Pancreas (tissue), 10 donors: Measurements from ENCODE around the gene GH2. TPM values are rescaled to one million over a fixed set of nuclear protein-coding genes. Genes with fewer than 3 reads are reported as not detected.

Experiments used
- ATAC-seq, 4 donors: fragments of 200-7000 bp; cut with Tn5 transposase; one replicate each; pipeline versions ENCODE4 v1.8.0 to v1.9.1; 2020; ENCODE audit warnings: mild to moderate bottlenecking in 4 of 4, moderate library complexity in 4 of 4
- DNase-seq, 6 donors: peaks; one replicate each; pipeline ENCODE4 v3.0.0-alpha.2; 2020
- FAIRE-seq: peaks from 2 replicates; lab custom pipeline; 2012; peaks lifted over from hg19 to GRCh38; lab: Jason Lieb, UNC
- H3K27ac ChIP-seq, 4 donors: fragments of 200-600 bp; sonication (generic); 1 replicate in 3 of 4; 2 replicates in 1 of 4; pipeline versions ENCODE4 v1.5.0 to v1.8.0; 2020
- H3K27me3 ChIP-seq, 4 donors: fragments of 200-600 bp; one replicate each; pipeline ENCODE4 v1.8.0; 2021
- H3K36me3 ChIP-seq, 3 donors: fragments of 200-600 bp; sonication (generic) in 1 of 3; one replicate each; pipeline versions ENCODE4 v1.5.0 to v1.8.0; 2020 to 2021
- H3K4me1 ChIP-seq, 3 donors: fragments of 200-600 bp; one replicate each; pipeline ENCODE4 v1.8.0; 2021
- H3K4me3 ChIP-seq, 4 donors: fragments of 200-600 bp; sonication (generic) in 2 of 4; one replicate each; pipeline versions ENCODE4 v1.5.0 to v1.8.0; 2020 to 2021
- H3K9me3 ChIP-seq, 4 donors: fragments of 200-600 bp; one replicate each; pipeline ENCODE4 v1.8.0; 2021
- CTCF ChIP-seq, 4 donors: fragments of 200-600 bp; sonication (generic) in 3 of 4; IDR thresholded peaks; one replicate each; pipeline versions ENCODE4 v1.5.0 to v1.8.0; 2021; ENCODE audit warnings: antibody characterized with exemption in 4 of 4
- WGBS, 2 donors: extraction: QIAGEN DNeasy Blood & Tissue Kit; methylation state at CpG; one replicate each; pipeline ENCODE4 v1.1.7; 2013; 5-methylcytosine and 5-hydroxymethylcytosine counted together
- intact Hi-C, 3 donors: fragments of 100-400 bp; cut with DNase I; formaldehyde crosslinking; loops; one replicate each; pipeline versions ENCODE4 v1.11.1 to v1.14.2; 2022
- polyA plus RNA-seq, 2 donors: library from polyadenylated mRNA; stranded (reverse); fragments of 200-250 nt; gene quantifications; one replicate each; pipeline ENCODE4 v1.2.3, GENCODE V29; 2013
- total RNA-seq, 6 donors: library from RNA; stranded (reverse); fragmentation: NEBNext Ultra II Directional in 4 of 6; extraction: Animal tissue kit (Norgen Biotek cat#: 25700) in 4 of 6; gene quantifications; one replicate each; pipeline versions ENCODE4 v1.2.1 to v1.2.4, GENCODE V29; 2021 to 2023
- donor health status: healthy with polysubstance abuse.
- donor health status: DM: no; HTN: no; CAD: no; lungs with moderate emphysema.
- donor health status: DM: no; HTN: no; CAD: no.
- donor health status: control.
- donor health status: control.
- donor health status: Bipolar disorder and iron deficiency.
- donor health status: DM: yes; HTN: yes; CAD: no.
- donor health status: DM: no; HTN: no; CAD: no.
- donor health status: DM: no; HTN: no; CAD: no.
- donor health status: DM: yes; HTN: yes; CAD: no.

The GH2 gene
- total and polyA plus RNA-seq, 8 donors, result not detected

- FAIRE-seq (no peak), ATAC-seq (no peak), DNase-seq (no peak)
- Histone ChIP-seq H3K4me3 (no peak overlapping the region), H3K36me3 (peaks cover 0 to 59% (median 49%) of the 10 kb centered on the region in 3 donors), H3K9me3 (no peaks in the 10 kb centered on the region), H3K27ac (no peak overlapping the region), H3K27me3 (no peaks in the 10 kb centered on the region), H3K4me1 (peaks cover 27 to 29% (median 29%) of the 10 kb centered on the region in 3 donors)
- TF ChIP-seq CTCF (IDR thresholded peaks at IDR 0.05), result no peak
- intact Hi-C loops, result no loop called here
- 86 to 88% methylated on average over 9 of the region's 9 CpGs for WGBS, 2 donors
Observed at GRCh38 chr17:63835167-63835720, 46.5 kb downstream of the GH2 start.

GRCh38 chr17:63834431-63835166 is 47.1 kb downstream of the GH2 start:
- no peak overlapping the region for H3K27ac ChIP-seq

GRCh38 chr17:63833741-63834373 is 47.9 kb downstream of the GH2 start:
- Histone ChIP-seq H3K36me3 (peaks cover 0 to 67% (median 55%) of the 10 kb centered on the region in 3 donors), H3K27me3 (no peaks in the 10 kb centered on the region), H3K9me3 (no peaks in the 10 kb centered on the region), H3K4me3 (no peak overlapping the region), H3K4me1 (peaks cover 13 to 23% (median 22%) of the 10 kb centered on the region in 3 donors), H3K27ac (no peak overlapping the region)
- no peak for DNase-seq
- TF ChIP-seq CTCF (IDR thresholded peaks at IDR 0.05), result no peak
- no peak for ATAC-seq
- FAIRE-seq, result no peak
- 91 to 94% methylated on average over 15 of the region's 15 CpGs for WGBS, 2 donors
- intact Hi-C loops, result no loop called here

More at GRCh38 chr17:63834431-63835166, 47.1 kb downstream of the GH2 start:
- Histone ChIP-seq H3K4me1 (peaks cover 20 to 24% (median 22%) of the 10 kb centered on the region in 3 donors), H3K27me3 (no peaks in the 10 kb centered on the region), H3K9me3 (no peaks in the 10 kb centered on the region), H3K36me3 (peaks cover 0 to 64% (median 54%) of the 10 kb centered on the region in 3 donors), H3K4me3 (no peak overlapping the region)
- peak in 1 of 4 donors; percentile 13 for TF ChIP-seq CTCF (IDR thresholded peaks at IDR 0.05)
- ATAC-seq (peak in 3 of 4 donors; percentile 29 to 63 (median 50)), FAIRE-seq (no peak), DNase-seq (peak in 1 of 6 donors; percentile 51)
- WGBS, 2 donors, result 48 to 53% methylated on average over 13 of the region's 13 CpGs
- intact Hi-C loops, result no loop called here

- intact Hi-C loops, result no loop called here
- FAIRE-seq (no peak), DNase-seq (no peak), ATAC-seq (no peak)
- TF ChIP-seq CTCF (IDR thresholded peaks at IDR 0.05), result no peak
- no peaks in the 10 kb centered on the region for H3K9me3 ChIP-seq
- H3K27me3 ChIP-seq, result no peaks in the 10 kb centered on the region
- H3K4me1 ChIP-seq, result peaks cover 9 to 23% (median 21%) of the 10 kb centered on the region in 3 donors
- H3K4me3 ChIP-seq, result no peak overlapping the region
- 87 to 93% methylated on average over 14 of the region's 14 CpGs for WGBS, 2 donors
- peaks cover 0 to 67% (median 55%) of the 10 kb centered on the region in 3 donors for H3K36me3 ChIP-seq
- H3K27ac ChIP-seq, result no peak overlapping the region
Observed at GRCh38 chr17:63833026-63833740, 48.6 kb downstream of the GH2 start.
